LNCaP clone FGC (cell line): Measurements from ENCODE around the gene ATP5F1E.

Experiments
- DNase-seq: peaks from one replicate; pipeline ENCODE4 v3.0.0-alpha.2; 2011; ENCODE audit warnings: low read depth
- H3K4me3 ChIP-seq: 2 replicates; pipeline ENCODE4 v1.5.1; 2011; ENCODE audit warnings: mild to moderate bottlenecking, low read depth, low read length, control low read depth
- TF ChIP-seq, protein P1 (sequence below): IDR thresholded peaks from 2 replicates; pipeline ENCODE4 v1.5.1; 2012; ENCODE audit warnings: mild to moderate bottlenecking; ENCODE audit not compliant: control insufficient read depth, insufficient read depth; ENCODE audit errors: extremely low read depth

The ATP5F1E gene

DNA sequence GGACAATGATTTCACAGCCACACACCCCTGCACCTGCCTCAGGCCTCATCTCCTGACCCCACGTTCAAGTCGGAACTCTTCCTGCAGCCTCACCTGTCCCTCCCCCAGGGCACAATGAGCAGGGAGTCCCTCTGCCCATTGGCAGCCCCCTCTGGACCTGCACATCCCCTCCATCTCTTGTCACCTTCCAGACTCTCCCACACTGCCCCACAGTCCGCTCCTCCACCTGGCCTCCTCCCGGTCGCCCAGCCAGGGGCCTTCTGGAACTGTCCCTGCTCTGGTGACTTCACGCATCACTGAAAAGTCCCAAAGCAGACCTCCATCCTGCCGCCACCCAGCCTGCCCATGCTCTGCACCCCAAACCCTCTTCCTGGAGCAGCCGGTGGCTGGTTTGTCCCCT is 29.7 kb downstream of the ATP5F1E start:
- no peak for DNase-seq
- TF ChIP-seq, protein P1, sequence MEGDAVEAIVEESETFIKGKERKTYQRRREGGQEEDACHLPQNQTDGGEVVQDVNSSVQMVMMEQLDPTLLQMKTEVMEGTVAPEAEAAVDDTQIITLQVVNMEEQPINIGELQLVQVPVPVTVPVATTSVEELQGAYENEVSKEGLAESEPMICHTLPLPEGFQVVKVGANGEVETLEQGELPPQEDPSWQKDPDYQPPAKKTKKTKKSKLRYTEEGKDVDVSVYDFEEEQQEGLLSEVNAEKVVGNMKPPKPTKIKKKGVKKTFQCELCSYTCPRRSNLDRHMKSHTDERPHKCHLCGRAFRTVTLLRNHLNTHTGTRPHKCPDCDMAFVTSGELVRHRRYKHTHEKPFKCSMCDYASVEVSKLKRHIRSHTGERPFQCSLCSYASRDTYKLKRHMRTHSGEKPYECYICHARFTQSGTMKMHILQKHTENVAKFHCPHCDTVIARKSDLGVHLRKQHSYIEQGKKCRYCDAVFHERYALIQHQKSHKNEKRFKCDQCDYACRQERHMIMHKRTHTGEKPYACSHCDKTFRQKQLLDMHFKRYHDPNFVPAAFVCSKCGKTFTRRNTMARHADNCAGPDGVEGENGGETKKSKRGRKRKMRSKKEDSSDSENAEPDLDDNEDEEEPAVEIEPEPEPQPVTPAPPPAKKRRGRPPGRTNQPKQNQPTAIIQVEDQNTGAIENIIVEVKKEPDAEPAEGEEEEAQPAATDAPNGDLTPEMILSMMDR, result no peak
- H3K4me3 ChIP-seq, result no peak overlapping the region

- TF ChIP-seq, protein P1, result no peak
- H3K4me3 ChIP-seq, result no peak overlapping the region
- DNase-seq, result no peak
Observed at GRCh38 chr20:59001449-59002171, 30.5 kb downstream of the ATP5F1E start.

DNA sequence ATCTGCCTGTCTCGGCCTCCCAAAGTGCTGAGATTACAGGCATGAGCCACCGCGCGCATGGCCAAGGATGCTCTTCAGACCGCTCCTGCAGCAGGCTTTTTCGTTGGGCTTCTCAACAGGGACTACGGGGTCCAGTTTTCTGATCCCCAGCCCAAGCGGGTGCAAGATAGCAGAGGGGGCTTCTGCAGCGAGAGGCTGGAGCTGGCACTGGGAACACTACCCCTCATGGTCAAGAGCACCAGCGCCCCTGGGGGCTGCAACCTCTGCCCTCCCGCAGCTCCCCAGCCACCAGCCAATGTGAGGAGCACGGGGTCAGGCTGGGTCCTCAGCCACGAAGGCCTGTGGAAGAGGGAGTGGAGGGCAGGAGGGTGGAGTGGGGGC is 31.1 kb downstream of the ATP5F1E start:
- H3K4me3 ChIP-seq, result no peak overlapping the region
- DNase-seq, result no peak
- TF ChIP-seq, protein P1, result no peak

DNA sequence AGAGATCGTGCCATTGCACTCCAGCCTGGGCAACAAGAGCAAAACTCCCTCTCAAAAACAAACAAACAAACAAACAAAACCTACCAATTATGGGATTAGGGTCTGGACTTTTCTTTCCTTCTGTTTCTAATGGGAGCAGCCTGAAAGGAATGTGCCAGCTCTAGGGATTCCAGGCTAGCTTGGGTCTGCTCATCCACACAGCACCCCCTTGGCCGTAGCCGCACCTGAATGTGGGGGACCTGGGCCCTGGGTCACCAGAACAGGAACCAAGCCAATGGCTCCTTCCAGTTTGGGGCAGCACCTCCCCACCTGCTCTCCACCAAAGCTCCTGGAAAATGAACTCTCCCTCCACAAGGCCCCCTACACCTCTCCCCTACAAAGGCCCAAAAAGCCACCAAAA is 31.8 kb downstream of the ATP5F1E start:
- no peak overlapping the region for H3K4me3 ChIP-seq
- TF ChIP-seq, protein P1, result no peak
- no peak for DNase-seq

GRCh38 chr20:58998656-58999055 is 33.5 kb downstream of the ATP5F1E start:
- DNase-seq, result no peak
- H3K4me3 ChIP-seq, result no peak overlapping the region
- TF ChIP-seq, protein P1, result no peak

GRCh38 chr20:58997141-58997770 is 34.9 kb downstream of the ATP5F1E start:
- TF ChIP-seq, protein P1, result no peak
- H3K4me3 ChIP-seq, result no peak overlapping the region
- no peak for DNase-seq
